CD14-positive monocyte (primary cell): ENCODE measurements around the gene CELF5. TPM values are rescaled to one million over a fixed set of nuclear protein-coding genes. Genes with fewer than 3 reads are reported as not detected.
A peak's percentile ranks its signal among the peaks of the same experiment; 100 is the strongest.

Source experiments
- DNase-seq, 3 donors: peaks; one replicate each; pipeline ENCODE4 v3.0.0-alpha.2; 2011 to 2022
- H2AFZ ChIP-seq: 2 replicates; pipeline ENCODE4 v1.6.0; 2012; ENCODE audit warnings: mild to moderate bottlenecking, low read depth, low read length, inconsistent platforms; ENCODE audit not compliant: insufficient read depth, poor library complexity, severe bottlenecking
- H3K27ac ChIP-seq, 2 donors: 1 replicate in 1 of 2; 2 replicates in 1 of 2; pipeline ENCODE4 v1.5.1; 2012 to 2013; ENCODE audit warnings: low read length in 2 of 2, control low read depth in 1 of 2, inconsistent platforms in 1 of 2, low read depth in 1 of 2, mild to moderate bottlenecking in 1 of 2
- H3K27me3 ChIP-seq, 2 donors: one replicate each; pipeline versions ENCODE4 v1.6.0 to v1.6.1; 2011 to 2013; ENCODE audit warnings: low read length in 2 of 2; ENCODE audit not compliant: control insufficient read depth in 2 of 2, insufficient read depth in 2 of 2
- H3K36me3 ChIP-seq, 2 donors: replicated peaks in 1 of 2; 1 replicate in 1 of 2; 2 replicates in 1 of 2; pipeline versions ENCODE4 v1.5.1 to v1.6.1; 2012 to 2013; ENCODE audit warnings: low read length in 2 of 2, control low read depth in 1 of 2, inconsistent platforms in 1 of 2, mild to moderate bottlenecking in 1 of 2; ENCODE audit not compliant: insufficient read depth in 2 of 2, control insufficient read depth in 1 of 2
- H3K4me1 ChIP-seq, 2 donors: 1 replicate in 1 of 2; 2 replicates in 1 of 2; pipeline versions ENCODE4 v1.5.1 to v1.6.1; 2012 to 2013; ENCODE audit warnings: low read length in 2 of 2, control low read depth in 1 of 2, inconsistent platforms in 1 of 2, mild to moderate bottlenecking in 1 of 2, moderate library complexity in 1 of 2; ENCODE audit not compliant: insufficient read depth in 2 of 2, control insufficient read depth in 1 of 2
- H3K4me2 ChIP-seq: replicated peaks from 2 replicates; pipeline ENCODE3; 2012; ENCODE audit warnings: low read length, moderate library complexity, mild to moderate bottlenecking; ENCODE audit not compliant: poor library complexity, severe bottlenecking; ENCODE audit errors: extremely low read depth
- H3K4me3 ChIP-seq, 3 experiments: fragments of 200-600 bp in 1 of 3; sonication (generic) in 1 of 3; replicated peaks in 1 of 3; 1 replicate in 2 of 3; 2 replicates in 1 of 3; pipeline ENCODE4 v1.5.1; 2011 to 2013; ENCODE audit warnings: low read length in 3 of 3, mild to moderate bottlenecking in 3 of 3, control low read depth in 2 of 3, low read depth in 2 of 3, inconsistent platforms in 1 of 3, moderate library complexity in 1 of 3
- H3K79me2 ChIP-seq: 2 replicates; pipeline ENCODE4 v1.6.0; 2012; ENCODE audit warnings: mild to moderate bottlenecking, control low read depth, inconsistent platforms, low read length, moderate library complexity; ENCODE audit not compliant: insufficient read depth
- H3K9ac ChIP-seq: 2 replicates; pipeline ENCODE4 v1.6.0; 2017; ENCODE audit warnings: low read length, mild to moderate bottlenecking; ENCODE audit not compliant: insufficient read depth, poor library complexity, severe bottlenecking
- H3K9me3 ChIP-seq, 2 donors: replicated peaks in 1 of 2; 1 replicate in 1 of 2; 2 replicates in 1 of 2; pipeline versions ENCODE4 v1.5.1 to v1.6.1; 2012 to 2013; ENCODE audit warnings: low read length in 2 of 2, control low read depth in 1 of 2; ENCODE audit not compliant: control insufficient read depth in 1 of 2, insufficient read depth in 1 of 2
- H4K20me1 ChIP-seq: 2 replicates; pipeline ENCODE4 v1.6.0; 2012; ENCODE audit warnings: mild to moderate bottlenecking, low read length, control low read depth, moderate library complexity; ENCODE audit not compliant: insufficient read depth
- H3K27ac Mint-ChIP-seq, 7 donors: one replicate each; pipeline ENCODE4 v1.8.0; 2020; ENCODE audit warnings: mild to moderate bottlenecking in 7 of 7, mixed read lengths in 7 of 7, moderate library complexity in 6 of 7, inconsistent platforms in 2 of 7
- H3K27me3 Mint-ChIP-seq, 3 donors: one replicate each; pipeline ENCODE4 v1.8.0; 2021 to 2022; ENCODE audit warnings: low read depth in 3 of 3, mild to moderate bottlenecking in 3 of 3, mixed read lengths in 3 of 3, moderate library complexity in 3 of 3, inconsistent platforms in 1 of 3
- H3K36me3 Mint-ChIP-seq, 2 donors: one replicate each; pipeline ENCODE4 v1.8.0; 2020; ENCODE audit warnings: mixed read lengths in 2 of 2, inconsistent platforms in 1 of 2, mild to moderate bottlenecking in 1 of 2
- H3K4me1 Mint-ChIP-seq: one replicate; pipeline ENCODE4 v1.8.0; 2020; ENCODE audit warnings: mild to moderate bottlenecking, mixed read lengths
- H3K4me3 Mint-ChIP-seq, 2 donors: one replicate each; pipeline ENCODE4 v1.8.0; 2020; ENCODE audit warnings: mild to moderate bottlenecking in 2 of 2, mixed read lengths in 2 of 2, moderate library complexity in 1 of 2
- H3K9me3 Mint-ChIP-seq, 7 donors: one replicate each; pipeline ENCODE4 v1.8.0; 2020 to 2022; ENCODE audit warnings: mixed read lengths in 7 of 7, mild to moderate bottlenecking in 6 of 7, moderate library complexity in 6 of 7, inconsistent platforms in 2 of 7
- WGBS: methylation state at CpG from one replicate; pipeline ENCODE4 v1.1.5; 2013; ENCODE audit warnings: missing lambda C conversion rate; ENCODE audit not compliant: insufficient coverage; 5-methylcytosine and 5-hydroxymethylcytosine counted together
- intact Hi-C, 2 donors: fragments of 100-400 bp; cut with micrococcal nuclease; formaldehyde crosslinking; loops; one replicate each; pipeline versions ENCODE4 v1.15.0 to v1.15.1; 2023
- polyA plus RNA-seq, 3 donors: library from polyadenylated mRNA; depleted of rRNA in 1 of 3; unstranded in 2 of 3; stranded (reverse) in 1 of 3; fragments of 300-500 nt in 2 of 3; fragments of >200 nt in 1 of 3; fragmentation: Illumina TruSeq in 2 of 3; gene quantifications; 1 replicate in 2 of 3; 2 replicates in 1 of 3; pipeline ENCODE4 v1.2.3, GENCODE V29; 2012 to 2021
- TF ChIP-seq, protein P1 (sequence below): fragments of 200-600 bp; IDR thresholded peaks from one replicate; pipeline ENCODE4 v1.8.0; 2022; ENCODE audit warnings: antibody characterized with exemption, mild to moderate bottlenecking

CELF5 gene
- polyA plus RNA-seq, 3 donors: not detected

DNA sequence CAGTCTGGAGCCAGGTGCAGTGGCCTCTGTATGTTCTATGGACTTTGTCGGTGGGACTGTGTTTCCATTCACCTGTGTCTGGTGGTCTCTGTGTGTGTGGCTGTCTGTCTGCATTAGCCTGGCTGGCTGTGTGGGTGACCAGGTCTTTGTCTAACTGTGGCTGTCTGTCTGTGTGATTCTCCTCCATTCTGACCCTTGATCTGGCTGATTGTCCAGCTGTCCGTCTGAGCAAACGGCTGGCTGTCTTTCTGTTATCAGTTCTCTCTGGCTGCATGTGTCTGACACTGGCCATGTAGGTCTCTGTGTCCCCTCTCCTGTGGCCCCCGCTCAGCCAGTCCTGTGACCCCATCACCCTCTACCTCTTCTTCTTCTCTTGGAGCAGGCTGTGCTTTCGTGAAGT, 53.2 kb downstream of the CELF5 start:
- no peak for DNase-seq
- H3K4me1 Mint-ChIP-seq: peaks cover 8% of the 10 kb centered on the region
- intact Hi-C loops: no loop called here
- H3K36me3 Mint-ChIP-seq: no peaks in the 10 kb centered on the region
- peaks cover 33 to 54% (median 34%) of the 10 kb centered on the region in 3 donors for H3K27me3 Mint-ChIP-seq
- 88% methylated on average over 3 of the region's 5 CpGs for WGBS
- Histone ChIP-seq H2AFZ (no peak overlapping the region), H3K4me3 (no peak overlapping the region), H4K20me1 (no peaks in the 10 kb centered on the region), H3K27ac (no peak overlapping the region), H3K79me2 (no peaks in the 10 kb centered on the region), H3K36me3 (no peaks in the 10 kb centered on the region), H3K9ac (no peak overlapping the region), H3K4me1 (peaks cover 7 to 9% of the 10 kb centered on the region in 2 donors), H3K27me3 (peaks cover 5 to 25% of the 10 kb centered on the region in 2 donors), H3K4me2 (no peak overlapping the region), H3K9me3 (peaks cover 7 to 11% of the 10 kb centered on the region in 2 donors)
- H3K4me3 Mint-ChIP-seq: no peak overlapping the region
- peaks cover 5 to 19% (median 15%) of the 10 kb centered on the region in 7 donors for H3K9me3 Mint-ChIP-seq
- H3K27ac Mint-ChIP-seq: peak overlapping the region in 1 of 7 donors; percentile 20
- TF ChIP-seq, protein P1, sequence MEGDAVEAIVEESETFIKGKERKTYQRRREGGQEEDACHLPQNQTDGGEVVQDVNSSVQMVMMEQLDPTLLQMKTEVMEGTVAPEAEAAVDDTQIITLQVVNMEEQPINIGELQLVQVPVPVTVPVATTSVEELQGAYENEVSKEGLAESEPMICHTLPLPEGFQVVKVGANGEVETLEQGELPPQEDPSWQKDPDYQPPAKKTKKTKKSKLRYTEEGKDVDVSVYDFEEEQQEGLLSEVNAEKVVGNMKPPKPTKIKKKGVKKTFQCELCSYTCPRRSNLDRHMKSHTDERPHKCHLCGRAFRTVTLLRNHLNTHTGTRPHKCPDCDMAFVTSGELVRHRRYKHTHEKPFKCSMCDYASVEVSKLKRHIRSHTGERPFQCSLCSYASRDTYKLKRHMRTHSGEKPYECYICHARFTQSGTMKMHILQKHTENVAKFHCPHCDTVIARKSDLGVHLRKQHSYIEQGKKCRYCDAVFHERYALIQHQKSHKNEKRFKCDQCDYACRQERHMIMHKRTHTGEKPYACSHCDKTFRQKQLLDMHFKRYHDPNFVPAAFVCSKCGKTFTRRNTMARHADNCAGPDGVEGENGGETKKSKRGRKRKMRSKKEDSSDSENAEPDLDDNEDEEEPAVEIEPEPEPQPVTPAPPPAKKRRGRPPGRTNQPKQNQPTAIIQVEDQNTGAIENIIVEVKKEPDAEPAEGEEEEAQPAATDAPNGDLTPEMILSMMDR: no peak

GRCh38 chr19:3278294-3278693, 53.8 kb downstream of the CELF5 start:
- H3K9me3 Mint-ChIP-seq: peaks cover 2 to 12% (median 9%) of the 10 kb centered on the region in 7 donors
- peaks cover 28 to 52% (median 30%) of the 10 kb centered on the region in 3 donors for H3K27me3 Mint-ChIP-seq
- no peak overlapping the region for H3K27ac Mint-ChIP-seq
- no peaks in the 10 kb centered on the region for H3K36me3 ChIP-seq
- H3K4me1 ChIP-seq: peaks cover 7 to 9% of the 10 kb centered on the region in 2 donors
- H3K36me3 Mint-ChIP-seq: no peaks in the 10 kb centered on the region
- DNase-seq: no peak
- peaks cover 8% of the 10 kb centered on the region for H3K4me1 Mint-ChIP-seq
- H3K9ac ChIP-seq: no peak overlapping the region
- no peaks in the 10 kb centered on the region for H4K20me1 ChIP-seq
- H3K27ac ChIP-seq: no peak overlapping the region
- H3K4me3 Mint-ChIP-seq: no peak overlapping the region
- TF ChIP-seq, protein P1: no peak
- no peaks in the 10 kb centered on the region for H3K79me2 ChIP-seq
- intact Hi-C loops: no loop called here
- WGBS: 91% methylated on average over 11 of the region's 11 CpGs
- no peak overlapping the region for H3K4me2 ChIP-seq
- H3K4me3 ChIP-seq: no peak overlapping the region
- H3K27me3 ChIP-seq: peaks cover 5 to 19% of the 10 kb centered on the region in 2 donors
- no peak overlapping the region for H2AFZ ChIP-seq
- peaks cover 1 to 5% of the 10 kb centered on the region in 2 donors for H3K9me3 ChIP-seq
